Stimulated activated memory B cell treated with anti-CD40 and anti-IgM and Interleukin-4, amounts not matched to agents 10 μg/mL and 1 μg/mL and 100 μg/mL, for 72 hours (primary cell): ENCODE data around the gene COL27A1.

Source experiments
- ATAC-seq: fragments of 150-1000 bp; cut with Tn5 transposase; 2 replicates; pipeline ENCODE4 v1.10.0; 2021
- H3K27ac Mint-ChIP-seq: one replicate; pipeline ENCODE4 v1.8.0; 2022; ENCODE audit warnings: mild to moderate bottlenecking, mixed read lengths
- H3K27me3 Mint-ChIP-seq: one replicate; pipeline ENCODE4 v1.8.0; 2022; ENCODE audit warnings: mixed read lengths
- H3K36me3 Mint-ChIP-seq: one replicate; pipeline ENCODE4 v1.8.0; 2022; ENCODE audit warnings: mixed read lengths
- H3K4me1 Mint-ChIP-seq: one replicate; pipeline ENCODE4 v1.8.0; 2022; ENCODE audit warnings: mixed read lengths
- H3K4me3 Mint-ChIP-seq: one replicate; pipeline ENCODE4 v1.8.0; 2022; ENCODE audit warnings: mild to moderate bottlenecking, moderate library complexity, mixed read lengths
- H3K9me3 Mint-ChIP-seq: one replicate; pipeline ENCODE4 v1.8.0; 2022; ENCODE audit warnings: mixed read lengths

Gene COL27A1

GRCh38 chr9:114196117-114196516, 40.8 kb downstream of the COL27A1 start:
- peaks cover 3% of the 10 kb centered on the region for H3K9me3 Mint-ChIP-seq
- H3K4me3 Mint-ChIP-seq: no peak overlapping the region
- no peaks in the 10 kb centered on the region for H3K36me3 Mint-ChIP-seq
- no peak overlapping the region for H3K27ac Mint-ChIP-seq
- no peaks in the 10 kb centered on the region for H3K4me1 Mint-ChIP-seq
- H3K27me3 Mint-ChIP-seq: peaks cover 20% of the 10 kb centered on the region
- no peak for ATAC-seq

GRCh38 chr9:114196979-114197622, 41.8 kb downstream of the COL27A1 start:
- no peak for ATAC-seq
- H3K36me3 Mint-ChIP-seq: no peaks in the 10 kb centered on the region

GRCh38 chr9:114198249-114199040, 43.1 kb downstream of the COL27A1 start:
- Mint-ChIP-seq H3K4me3 (no peak overlapping the region), H3K27ac (no peak overlapping the region), H3K27me3 (peaks cover 11% of the 10 kb centered on the region), H3K9me3 (no peaks in the 10 kb centered on the region), H3K36me3 (no peaks in the 10 kb centered on the region), H3K4me1 (no peaks in the 10 kb centered on the region)
- ATAC-seq: no peak

More at GRCh38 chr9:114196979-114197622, 41.8 kb downstream of the COL27A1 start:
- Mint-ChIP-seq H3K4me3 (no peak overlapping the region), H3K9me3 (no peaks in the 10 kb centered on the region), H3K4me1 (no peaks in the 10 kb centered on the region), H3K27ac (no peak overlapping the region), H3K27me3 (peaks cover 20% of the 10 kb centered on the region)

GRCh38 chr9:114200721-114201300, 45.5 kb downstream of the COL27A1 start:
- no peak for ATAC-seq
- Mint-ChIP-seq H3K27me3 (peaks cover 8% of the 10 kb centered on the region), H3K4me1 (no peaks in the 10 kb centered on the region)

GRCh38 chr9:114202396-114202795, 47.1 kb downstream of the COL27A1 start:
- no peak overlapping the region for H3K4me3 Mint-ChIP-seq
- peaks cover 21% of the 10 kb centered on the region for H3K27me3 Mint-ChIP-seq
- ATAC-seq: no peak
- no peaks in the 10 kb centered on the region for H3K36me3 Mint-ChIP-seq
- no peaks in the 10 kb centered on the region for H3K4me1 Mint-ChIP-seq
- H3K27ac Mint-ChIP-seq: no peak overlapping the region
- no peaks in the 10 kb centered on the region for H3K9me3 Mint-ChIP-seq

More at GRCh38 chr9:114200721-114201300, 45.5 kb downstream of the COL27A1 start:
- Mint-ChIP-seq H3K36me3 (no peaks in the 10 kb centered on the region), H3K27ac (no peak overlapping the region), H3K9me3 (no peaks in the 10 kb centered on the region), H3K4me3 (no peak overlapping the region)

GRCh38 chr9:114202849-114203248, 47.5 kb downstream of the COL27A1 start:
- Mint-ChIP-seq H3K9me3 (no peaks in the 10 kb centered on the region), H3K4me1 (no peaks in the 10 kb centered on the region), H3K27ac (no peak overlapping the region), H3K4me3 (no peak overlapping the region), H3K27me3 (peaks cover 24% of the 10 kb centered on the region), H3K36me3 (no peaks in the 10 kb centered on the region)
- ATAC-seq: no peak

GRCh38 chr9:114203410-114204140, 48.2 kb downstream of the COL27A1 start:
- Mint-ChIP-seq H3K4me3 (no peak overlapping the region), H3K27ac (no peak overlapping the region), H3K4me1 (no peaks in the 10 kb centered on the region), H3K27me3 (peaks cover 24% of the 10 kb centered on the region), H3K36me3 (no peaks in the 10 kb centered on the region), H3K9me3 (no peaks in the 10 kb centered on the region)
- ATAC-seq: no peak

GRCh38 chr9:114204265-114204664, 48.9 kb downstream of the COL27A1 start:
- Mint-ChIP-seq H3K27me3 (peaks cover 24% of the 10 kb centered on the region), H3K4me1 (no peaks in the 10 kb centered on the region), H3K36me3 (no peaks in the 10 kb centered on the region), H3K9me3 (no peaks in the 10 kb centered on the region), H3K4me3 (no peak overlapping the region), H3K27ac (no peak overlapping the region)
- no peak for ATAC-seq

GRCh38 chr9:114205171-114206015, 50.1 kb downstream of the COL27A1 start:
- H3K27ac Mint-ChIP-seq: no peak overlapping the region
- no peak for ATAC-seq
- H3K4me1 Mint-ChIP-seq: no peaks in the 10 kb centered on the region
- no peaks in the 10 kb centered on the region for H3K9me3 Mint-ChIP-seq
- no peak overlapping the region for H3K4me3 Mint-ChIP-seq
- H3K27me3 Mint-ChIP-seq: peaks cover 24% of the 10 kb centered on the region
- no peaks in the 10 kb centered on the region for H3K36me3 Mint-ChIP-seq

GRCh38 chr9:114206221-114206789, 51.0 kb downstream of the COL27A1 start:
- H3K9me3 Mint-ChIP-seq: no peaks in the 10 kb centered on the region
- no peak for ATAC-seq
- H3K4me1 Mint-ChIP-seq: no peaks in the 10 kb centered on the region
- H3K36me3 Mint-ChIP-seq: no peaks in the 10 kb centered on the region
- no peak overlapping the region for H3K27ac Mint-ChIP-seq
- no peak overlapping the region for H3K4me3 Mint-ChIP-seq
- peaks cover 24% of the 10 kb centered on the region for H3K27me3 Mint-ChIP-seq

- Mint-ChIP-seq H3K27me3 (peaks cover 24% of the 10 kb centered on the region), H3K36me3 (no peaks in the 10 kb centered on the region), H3K4me3 (no peak overlapping the region)
These were observed 51.9 kb downstream of the COL27A1 start for GRCh38 chr9:114207034-114207810.

GRCh38 chr9:114207845-114208244, 52.5 kb downstream of the COL27A1 start:
- no peak overlapping the region for H3K4me3 Mint-ChIP-seq
- H3K27ac Mint-ChIP-seq: no peak overlapping the region
- ATAC-seq: no peak
- no peaks in the 10 kb centered on the region for H3K9me3 Mint-ChIP-seq
- peaks cover 24% of the 10 kb centered on the region for H3K27me3 Mint-ChIP-seq
- no peaks in the 10 kb centered on the region for H3K36me3 Mint-ChIP-seq
- no peaks in the 10 kb centered on the region for H3K4me1 Mint-ChIP-seq

More at GRCh38 chr9:114207034-114207810, 51.9 kb downstream of the COL27A1 start:
- H3K27ac Mint-ChIP-seq: no peak overlapping the region
- no peaks in the 10 kb centered on the region for H3K4me1 Mint-ChIP-seq
- ATAC-seq: no peak
- no peaks in the 10 kb centered on the region for H3K9me3 Mint-ChIP-seq

- Mint-ChIP-seq H3K27ac (no peak overlapping the region), H3K9me3 (no peaks in the 10 kb centered on the region), H3K36me3 (no peaks in the 10 kb centered on the region), H3K27me3 (peaks cover 24% of the 10 kb centered on the region), H3K4me1 (no peaks in the 10 kb centered on the region), H3K4me3 (no peak overlapping the region)
- ATAC-seq: no peak
These were observed 53.8 kb downstream of the COL27A1 start for GRCh38 chr9:114209151-114209550.

- ATAC-seq: no peak
- H3K27me3 Mint-ChIP-seq: peaks cover 23% of the 10 kb centered on the region
- no peaks in the 10 kb centered on the region for H3K9me3 Mint-ChIP-seq
- no peak overlapping the region for H3K27ac Mint-ChIP-seq
- H3K4me3 Mint-ChIP-seq: no peak overlapping the region
- no peaks in the 10 kb centered on the region for H3K4me1 Mint-ChIP-seq
- no peaks in the 10 kb centered on the region for H3K36me3 Mint-ChIP-seq
These were observed 54.8 kb downstream of the COL27A1 start for GRCh38 chr9:114210136-114210535.
